ENCODE measurements around the gene ZBTB17.
"Not testable (repeated sequence)": the region's sequence is repeated elsewhere in the genome, so short reads cannot be mapped to it uniquely, and the experiment has no call there.

The ZBTB17 gene

DNA sequence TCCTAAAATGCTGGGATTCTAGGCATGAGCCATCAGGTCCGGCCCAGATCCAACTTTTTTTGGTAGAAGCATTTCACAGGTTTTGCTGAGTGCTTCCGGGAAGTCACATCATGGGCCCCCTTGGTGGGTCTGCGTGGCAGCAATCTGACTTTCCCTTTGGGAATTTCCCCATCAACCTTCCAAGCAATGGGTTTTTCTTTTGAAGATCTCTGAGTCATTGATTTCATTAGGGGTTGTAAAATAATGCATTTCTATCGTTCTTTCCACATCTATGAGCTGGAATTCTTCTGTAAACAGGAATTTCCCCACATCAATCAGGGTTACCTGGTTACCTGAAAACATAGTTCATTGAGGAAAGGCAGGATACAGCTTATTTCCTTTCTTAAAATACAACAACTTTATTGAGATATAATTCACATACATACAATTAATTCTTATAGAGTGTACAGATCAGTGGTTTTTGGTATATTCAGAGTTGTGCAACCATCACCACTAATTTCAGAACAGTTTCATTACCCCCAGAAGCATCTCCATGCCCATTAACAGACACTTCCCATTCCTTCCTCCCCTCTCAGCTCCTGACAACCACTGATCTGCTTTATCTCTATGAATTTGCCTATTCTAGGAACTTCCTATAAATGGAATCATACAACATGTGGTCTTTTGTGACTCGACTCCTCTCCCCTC is 9.9 kb upstream of the ZBTB17 start:
- Histone ChIP-seq H3K9me3 (replicated peaks in 1 of 2; ENCODE audit: control insufficient read depth in 2 of 2, insufficient read depth in 1 of 2, low read depth in 1 of 2, low read length in 2 of 2) (peaks cover 0 to 3% of the 10 kb centered on the region in 2 donors), H3K14ac (ENCODE audit: low read length) (no peak overlapping the region), H3K18ac (ENCODE audit: low read length) (no peak overlapping the region), H2BK15ac (ENCODE audit: low read length) (no peak overlapping the region), H4K8ac (ENCODE audit: low read depth, low read length) (no peak overlapping the region), H2AK5ac (ENCODE audit: low read depth, low read length) (no peak overlapping the region), H3K79me1 (ENCODE audit: low read depth, low read length) (peaks cover 3% of the 10 kb centered on the region), H2BK12ac (ENCODE audit: low read length) (no peak overlapping the region), H3K4me3 (ENCODE audit: low read length in 2 of 2) (no peak overlapping the region), H3K9ac (ENCODE audit: low read depth, low read length, poor library complexity) (no peak overlapping the region), H2BK5ac (ENCODE audit: low read length) (no peak overlapping the region), H3K4me1 (ENCODE audit: control insufficient read depth in 2 of 2, insufficient read depth in 1 of 2, low read depth in 1 of 2, low read length in 2 of 2) (no peaks in the 10 kb centered on the region), H4K91ac (ENCODE audit: low read depth, low read length, poor library complexity) (no peak overlapping the region), H2BK120ac (ENCODE audit: low read depth, low read length) (no peak overlapping the region), H3K4me2 (ENCODE audit: insufficient read depth, low read length, poor library complexity, severe bottlenecking) (no peak overlapping the region), H2AFZ (ENCODE audit: low read length) (no peak overlapping the region), H3K36me3 (replicated peaks in 1 of 2; ENCODE audit: control insufficient read depth in 2 of 2, insufficient read depth in 2 of 2, low read length in 2 of 2) (no peaks in the 10 kb centered on the region), H3K23ac (ENCODE audit: low read depth, low read length, poor library complexity) (no peak overlapping the region), H3K27me3 (ENCODE audit: control insufficient read depth in 3 of 3, insufficient read depth in 3 of 3, low read depth in 1 of 3, low read length in 3 of 3) (peaks cover 0 to 3% (median 0%) of the 10 kb centered on the region in 3 experiments), H3K27ac (replicated peaks; ENCODE audit: low read length) (no peak overlapping the region), H3K4ac (ENCODE audit: low read length) (no peak overlapping the region)
- WGBS, 2 donors (ENCODE audit: extremely low coverage in 2 of 2, insufficient read length in 2 of 2, insufficient replicate concordance in 1 of 2), result no CpG with 5 or more reads among the region's 5 CpGs
- DNase-seq (ENCODE audit: low spot score), result no peak

DNA sequence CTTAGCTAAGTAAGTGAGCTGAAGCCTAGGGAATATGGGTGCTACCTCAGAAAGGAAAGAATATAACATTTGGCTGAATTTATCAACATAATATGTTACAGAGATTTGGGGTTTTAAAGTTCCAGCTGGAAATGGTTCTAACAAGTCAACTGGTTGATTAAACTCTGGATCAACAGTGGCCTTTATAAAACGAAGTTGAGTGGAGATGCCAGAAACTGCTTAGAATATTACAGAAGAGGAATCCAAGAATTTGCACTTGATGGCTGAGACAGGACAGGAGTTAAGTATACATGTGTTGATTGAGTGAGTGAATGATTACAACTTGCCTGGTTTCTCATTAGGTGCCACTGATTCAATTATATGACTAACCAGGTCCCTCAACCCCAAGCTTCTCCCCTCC is 7.4 kb upstream of the ZBTB17 start:
- H3K79me1 ChIP-seq (ENCODE audit: low read depth, low read length), result no peaks in the 10 kb centered on the region
- WGBS, 2 donors (ENCODE audit: extremely low coverage in 2 of 2, insufficient read length in 2 of 2, insufficient replicate concordance in 1 of 2), result no CpG with 5 or more reads among the region's 1 CpG
- H2BK15ac ChIP-seq (ENCODE audit: low read length), result no peak overlapping the region
- H3K9me3 ChIP-seq (replicated peaks in 1 of 2; ENCODE audit: control insufficient read depth in 2 of 2, insufficient read depth in 1 of 2, low read depth in 1 of 2, low read length in 2 of 2), result peaks cover 0 to 3% of the 10 kb centered on the region in 2 donors
- H4K91ac ChIP-seq (ENCODE audit: low read depth, low read length, poor library complexity), result no peak overlapping the region
- H2BK120ac ChIP-seq (ENCODE audit: low read depth, low read length), result no peak overlapping the region
- no peaks in the 10 kb centered on the region for H3K36me3 ChIP-seq (replicated peaks in 1 of 2; ENCODE audit: control insufficient read depth in 2 of 2, insufficient read depth in 2 of 2, low read length in 2 of 2)
- H3K14ac ChIP-seq (ENCODE audit: low read length), result no peak overlapping the region
- H2BK12ac ChIP-seq (ENCODE audit: low read length), result no peak overlapping the region
- H2BK5ac ChIP-seq (ENCODE audit: low read length), result no peak overlapping the region
- H3K27me3 ChIP-seq (ENCODE audit: control insufficient read depth in 3 of 3, insufficient read depth in 3 of 3, low read depth in 1 of 3, low read length in 3 of 3), result no peaks in the 10 kb centered on the region
- H3K4me1 ChIP-seq (ENCODE audit: control insufficient read depth in 2 of 2, insufficient read depth in 1 of 2, low read depth in 1 of 2, low read length in 2 of 2), result no peaks in the 10 kb centered on the region
- H2AFZ ChIP-seq (ENCODE audit: low read length), result no peak overlapping the region
- no peak overlapping the region for H3K9ac ChIP-seq (ENCODE audit: low read depth, low read length, poor library complexity)
- H3K23ac ChIP-seq (ENCODE audit: low read depth, low read length, poor library complexity), result no peak overlapping the region
- no peak overlapping the region for H2AK5ac ChIP-seq (ENCODE audit: low read depth, low read length)
- DNase-seq (ENCODE audit: low spot score), result no peak
- no peak overlapping the region for H3K4ac ChIP-seq (ENCODE audit: low read length)
- no peak overlapping the region for H3K18ac ChIP-seq (ENCODE audit: low read length)
- H3K4me2 ChIP-seq (ENCODE audit: insufficient read depth, low read length, poor library complexity, severe bottlenecking), result no peak overlapping the region
- no peak overlapping the region for H3K4me3 ChIP-seq (ENCODE audit: low read length in 2 of 2)
- no peak overlapping the region for H3K27ac ChIP-seq (replicated peaks; ENCODE audit: low read length)
- H4K8ac ChIP-seq (ENCODE audit: low read depth, low read length), result no peak overlapping the region

DNA sequence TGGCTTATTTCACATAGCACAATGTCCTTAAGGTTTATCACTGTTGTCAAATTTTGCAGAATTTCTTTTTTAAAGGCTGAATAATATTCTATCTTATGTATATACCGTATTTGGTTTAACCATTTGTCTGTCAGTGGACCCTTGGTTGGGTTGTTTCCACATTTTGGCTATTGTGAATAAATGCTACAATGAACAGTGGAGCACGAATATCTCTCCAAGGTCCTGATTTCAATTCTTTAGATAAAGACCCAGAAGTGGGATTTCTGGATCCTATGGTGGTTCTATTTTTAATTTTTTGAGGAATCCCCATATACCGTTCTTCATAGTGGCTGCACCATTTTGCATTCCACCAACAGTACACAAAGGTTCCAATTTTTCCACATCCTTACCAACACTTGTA is 5.8 kb upstream of the ZBTB17 start:
- no peak overlapping the region for H3K14ac ChIP-seq (ENCODE audit: low read length)
- no peak overlapping the region for H3K4ac ChIP-seq (ENCODE audit: low read length)
- WGBS, 2 donors (ENCODE audit: extremely low coverage in 2 of 2, insufficient read length in 2 of 2, insufficient replicate concordance in 1 of 2), result no CpG with 5 or more reads among the region's 3 CpGs
- H3K4me2 ChIP-seq (ENCODE audit: insufficient read depth, low read length, poor library complexity, severe bottlenecking), result no peak overlapping the region
- no peaks in the 10 kb centered on the region for H3K79me1 ChIP-seq (ENCODE audit: low read depth, low read length)
- no peaks in the 10 kb centered on the region for H3K27me3 ChIP-seq (ENCODE audit: control insufficient read depth in 3 of 3, insufficient read depth in 3 of 3, low read depth in 1 of 3, low read length in 3 of 3)
- H2BK15ac ChIP-seq (ENCODE audit: low read length), result no peak overlapping the region
- no peak overlapping the region for H3K27ac ChIP-seq (replicated peaks; ENCODE audit: low read length)
- H3K9me3 ChIP-seq (replicated peaks in 1 of 2; ENCODE audit: control insufficient read depth in 2 of 2, insufficient read depth in 1 of 2, low read depth in 1 of 2, low read length in 2 of 2), result peaks cover 0 to 4% of the 10 kb centered on the region in 2 donors
- no peak overlapping the region for H4K91ac ChIP-seq (ENCODE audit: low read depth, low read length, poor library complexity)
- H2AFZ ChIP-seq (ENCODE audit: low read length), result no peak overlapping the region
- no peak overlapping the region for H2BK5ac ChIP-seq (ENCODE audit: low read length)
- no peak overlapping the region for H2AK5ac ChIP-seq (ENCODE audit: low read depth, low read length)
- no peak overlapping the region for H3K18ac ChIP-seq (ENCODE audit: low read length)
- H3K23ac ChIP-seq (ENCODE audit: low read depth, low read length, poor library complexity), result no peak overlapping the region
- no peak overlapping the region for H4K8ac ChIP-seq (ENCODE audit: low read depth, low read length)
- H3K4me1 ChIP-seq (ENCODE audit: control insufficient read depth in 2 of 2, insufficient read depth in 1 of 2, low read depth in 1 of 2, low read length in 2 of 2), result peaks cover 0 to under 1% of the 10 kb centered on the region in 2 donors
- no peaks in the 10 kb centered on the region for H3K36me3 ChIP-seq (replicated peaks in 1 of 2; ENCODE audit: control insufficient read depth in 2 of 2, insufficient read depth in 2 of 2, low read length in 2 of 2)
- DNase-seq (ENCODE audit: low spot score), result no peak
- no peak overlapping the region for H3K9ac ChIP-seq (ENCODE audit: low read depth, low read length, poor library complexity)
- no peak overlapping the region for H3K4me3 ChIP-seq (ENCODE audit: low read length in 2 of 2)
- H2BK12ac ChIP-seq (ENCODE audit: low read length), result no peak overlapping the region
- H2BK120ac ChIP-seq (ENCODE audit: low read depth, low read length), result no peak overlapping the region

DNA sequence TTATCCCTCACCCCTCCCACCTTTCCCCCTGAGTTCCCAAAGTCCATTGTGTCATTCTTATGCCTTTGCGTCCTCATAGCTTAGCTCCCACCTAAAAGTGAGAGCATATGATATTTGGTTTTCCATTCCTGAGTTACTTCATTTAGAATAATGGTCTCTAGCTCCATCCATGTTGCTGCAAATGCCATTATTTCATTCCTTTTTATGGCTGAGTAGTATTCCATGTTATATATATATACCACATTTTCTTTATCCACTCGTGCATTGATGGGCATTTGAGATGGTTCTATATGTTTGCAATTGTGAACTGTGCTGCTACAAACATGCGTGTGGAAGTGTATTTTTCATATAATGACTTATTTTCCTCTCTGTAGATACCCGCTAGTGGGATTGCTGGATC is 2.0 kb upstream of the ZBTB17 start:
- not testable (repeated sequence) for H3K4me1 ChIP-seq (ENCODE audit: control insufficient read depth in 2 of 2, insufficient read depth in 1 of 2, low read depth in 1 of 2, low read length in 2 of 2); H2BK12ac ChIP-seq (ENCODE audit: low read length); DNase-seq (ENCODE audit: low spot score); H3K18ac ChIP-seq (ENCODE audit: low read length); H3K27me3 ChIP-seq (ENCODE audit: control insufficient read depth in 3 of 3, insufficient read depth in 3 of 3, low read depth in 1 of 3, low read length in 3 of 3); H3K9me3 ChIP-seq (replicated peaks in 1 of 2; ENCODE audit: control insufficient read depth in 2 of 2, insufficient read depth in 1 of 2, low read depth in 1 of 2, low read length in 2 of 2); H2BK15ac ChIP-seq (ENCODE audit: low read length); H2BK120ac ChIP-seq (ENCODE audit: low read depth, low read length); H3K14ac ChIP-seq (ENCODE audit: low read length); H2BK5ac ChIP-seq (ENCODE audit: low read length); H3K23ac ChIP-seq (ENCODE audit: low read depth, low read length, poor library complexity); H3K9ac ChIP-seq (ENCODE audit: low read depth, low read length, poor library complexity); H2AK5ac ChIP-seq (ENCODE audit: low read depth, low read length); H4K91ac ChIP-seq (ENCODE audit: low read depth, low read length, poor library complexity); H3K27ac ChIP-seq (replicated peaks; ENCODE audit: low read length); H3K4me2 ChIP-seq (ENCODE audit: insufficient read depth, low read length, poor library complexity, severe bottlenecking); H2AFZ ChIP-seq (ENCODE audit: low read length); H4K8ac ChIP-seq (ENCODE audit: low read depth, low read length); H3K4ac ChIP-seq (ENCODE audit: low read length); H3K36me3 ChIP-seq (replicated peaks in 1 of 2; ENCODE audit: control insufficient read depth in 2 of 2, insufficient read depth in 2 of 2, low read length in 2 of 2); H3K4me3 ChIP-seq (ENCODE audit: low read length in 2 of 2); H3K79me1 ChIP-seq (ENCODE audit: low read depth, low read length)
- WGBS, 2 donors (ENCODE audit: extremely low coverage in 2 of 2, insufficient read length in 2 of 2, insufficient replicate concordance in 1 of 2), result no CpG with 5 or more reads among the region's 4 CpGs

Data from neuronal stem cell (in vitro differentiated cells).